ENCODE data around the gene ATP1A4. TPM values are rescaled to one million over a fixed set of nuclear protein-coding genes. Genes with fewer than 3 reads are reported as not detected.

ATP1A4 gene
- total and polyA plus RNA-seq, 4 donors: not detected

DNA sequence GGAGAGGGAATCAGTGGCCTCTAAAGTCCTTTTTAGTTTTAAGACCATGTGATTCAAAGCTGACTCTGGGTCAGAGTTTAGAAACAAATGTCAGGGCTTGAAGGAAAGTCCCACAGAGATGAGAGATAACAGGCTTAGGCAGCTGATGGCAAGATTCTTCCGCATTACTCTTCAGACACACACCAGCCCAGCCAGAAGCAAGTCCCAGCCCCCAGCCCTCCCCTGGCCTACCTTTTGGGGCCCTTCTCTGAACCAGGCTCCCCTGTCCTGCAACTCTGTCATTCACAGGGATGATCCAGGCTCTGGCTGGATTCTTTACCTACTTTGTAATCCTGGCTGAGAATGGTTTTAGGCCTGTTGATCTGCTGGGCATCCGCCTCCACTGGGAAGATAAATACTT lies 25.8 kb downstream of the ATP1A4 start (continued):
- TF ChIP-seq, protein P1, sequence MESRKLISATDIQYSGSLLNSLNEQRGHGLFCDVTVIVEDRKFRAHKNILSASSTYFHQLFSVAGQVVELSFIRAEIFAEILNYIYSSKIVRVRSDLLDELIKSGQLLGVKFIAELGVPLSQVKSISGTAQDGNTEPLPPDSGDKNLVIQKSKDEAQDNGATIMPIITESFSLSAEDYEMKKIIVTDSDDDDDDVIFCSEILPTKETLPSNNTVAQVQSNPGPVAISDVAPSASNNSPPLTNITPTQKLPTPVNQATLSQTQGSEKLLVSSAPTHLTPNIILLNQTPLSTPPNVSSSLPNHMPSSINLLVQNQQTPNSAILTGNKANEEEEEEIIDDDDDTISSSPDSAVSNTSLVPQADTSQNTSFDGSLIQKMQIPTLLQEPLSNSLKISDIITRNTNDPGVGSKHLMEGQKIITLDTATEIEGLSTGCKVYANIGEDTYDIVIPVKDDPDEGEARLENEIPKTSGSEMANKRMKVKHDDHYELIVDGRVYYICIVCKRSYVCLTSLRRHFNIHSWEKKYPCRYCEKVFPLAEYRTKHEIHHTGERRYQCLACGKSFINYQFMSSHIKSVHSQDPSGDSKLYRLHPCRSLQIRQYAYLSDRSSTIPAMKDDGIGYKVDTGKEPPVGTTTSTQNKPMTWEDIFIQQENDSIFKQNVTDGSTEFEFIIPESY (IDR thresholded peaks at IDR 0.05): no peak
- no peak for TF ChIP-seq CTCF (IDR thresholded peaks at IDR 0.05; ENCODE audit: low read depth, low read length, missing input control)
- TF ChIP-seq GABPA (IDR thresholded peaks at IDR 0.05 in 1 of 2, conservative IDR thresholded peaks at IDR 0.05 in 1 of 2): no peak

DNA sequence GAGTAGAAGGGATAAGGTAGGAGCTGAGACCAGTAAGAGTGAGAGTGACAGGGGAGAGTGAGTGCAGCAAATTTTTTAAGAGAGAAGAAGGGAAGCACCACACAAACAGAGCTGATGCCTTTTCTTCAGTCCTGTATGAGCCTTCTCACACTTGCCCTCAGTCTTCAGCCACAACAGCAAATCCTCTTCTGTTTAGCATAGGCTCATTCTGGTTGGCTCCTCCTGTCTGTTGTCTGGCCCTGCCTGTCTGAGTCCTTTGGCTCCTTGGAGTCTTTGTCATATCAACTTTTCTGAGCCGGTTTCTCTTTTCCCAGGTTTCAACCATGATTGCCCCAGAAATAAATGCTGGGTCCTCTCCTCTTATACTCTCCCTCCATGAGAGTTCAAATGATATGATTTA lies 26.3 kb downstream of the ATP1A4 start:
- TF ChIP-seq HNF4G (IDR thresholded peaks at IDR 0.05): no peak
- no peak for TF ChIP-seq JUND (IDR thresholded peaks at IDR 0.05)
- TF ChIP-seq, protein P1 (IDR thresholded peaks at IDR 0.05): no peak
- no peak for TF ChIP-seq SP1 (IDR thresholded peaks at IDR 0.05)
- TF ChIP-seq EGR1 (IDR thresholded peaks at IDR 0.05; ENCODE audit: low read depth in 2 of 2): no peak
- no peak for TF ChIP-seq GABPA (IDR thresholded peaks at IDR 0.05 in 1 of 2, conservative IDR thresholded peaks at IDR 0.05 in 1 of 2)
- no peak overlapping the region for H3K4me3 ChIP-seq (ENCODE audit: low read depth in 1 of 3, low read length in 3 of 3)
- H3K36me3 ChIP-seq (ENCODE audit: control insufficient read depth in 4 of 4, insufficient read depth in 3 of 4, low read depth in 1 of 4, low read length in 3 of 4): no peaks in the 10 kb centered on the region
- DNase-seq (ENCODE audit: low spot score): no peak
- no peak overlapping the region for H3K27ac ChIP-seq (ENCODE audit: low read depth in 1 of 2, low read length in 2 of 2)
- H3K9me3 ChIP-seq (ENCODE audit: control insufficient read depth in 4 of 4, low read length in 3 of 4): no peaks in the 10 kb centered on the region
- peaks cover 0 to 2% (median 0%) of the 10 kb centered on the region in 4 donors for H3K27me3 ChIP-seq (ENCODE audit: control insufficient read depth in 4 of 4, insufficient read depth in 4 of 4, low read length in 3 of 4)
- 88% methylated on average over 1 of the region's 1 CpG for WGBS
- no peak overlapping the region for H3K9ac ChIP-seq (ENCODE audit: low read depth in 1 of 2, low read length in 2 of 2)
- H3K4me1 ChIP-seq (ENCODE audit: control insufficient read depth in 4 of 4, insufficient read depth in 4 of 4, low read length in 3 of 4): no peaks in the 10 kb centered on the region

DNA sequence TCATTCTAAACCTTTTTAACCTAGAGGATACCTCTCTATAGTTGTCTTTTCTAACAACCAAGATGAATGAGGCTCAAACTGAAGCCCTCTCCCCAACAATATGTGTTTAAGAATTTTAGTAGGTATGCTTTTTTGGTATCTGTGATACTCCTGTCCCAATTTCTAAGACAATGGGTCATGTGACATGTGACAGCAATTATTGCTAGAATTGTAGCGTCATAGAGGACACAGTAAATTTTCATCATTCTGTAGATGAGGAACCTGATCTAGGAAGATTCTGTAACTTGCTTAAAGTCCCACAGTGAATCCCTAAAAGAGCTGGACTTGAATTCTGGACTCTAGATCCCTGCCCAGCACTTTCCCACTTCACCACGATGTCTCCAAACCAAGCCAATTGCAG lies 27.3 kb downstream of the ATP1A4 start:
- Histone ChIP-seq H3K27ac (ENCODE audit: low read depth in 1 of 2, low read length in 2 of 2) (no peak overlapping the region), H3K9ac (ENCODE audit: low read depth in 1 of 2, low read length in 2 of 2) (no peak overlapping the region), H3K36me3 (ENCODE audit: control insufficient read depth in 4 of 4, insufficient read depth in 3 of 4, low read depth in 1 of 4, low read length in 3 of 4) (no peaks in the 10 kb centered on the region), H3K9me3 (ENCODE audit: control insufficient read depth in 4 of 4, low read length in 3 of 4) (no peaks in the 10 kb centered on the region), H3K4me1 (ENCODE audit: control insufficient read depth in 4 of 4, insufficient read depth in 4 of 4, low read length in 3 of 4) (no peaks in the 10 kb centered on the region), H3K27me3 (ENCODE audit: control insufficient read depth in 4 of 4, insufficient read depth in 4 of 4, low read length in 3 of 4) (no peaks in the 10 kb centered on the region), H3K4me3 (ENCODE audit: low read depth in 1 of 3, low read length in 3 of 3) (no peak overlapping the region)
- 90% methylated on average over 2 of the region's 2 CpGs for WGBS
- no peak for DNase-seq (ENCODE audit: low spot score)
- TF ChIP-seq TAF1 (conservative IDR thresholded peaks at IDR 0.05) (no peak), FOXA1 (IDR thresholded peaks at IDR 0.05) (no peak), GABPA (IDR thresholded peaks at IDR 0.05 in 1 of 2, conservative IDR thresholded peaks at IDR 0.05 in 1 of 2) (no peak), CTCF (IDR thresholded peaks at IDR 0.05; ENCODE audit: low read depth, low read length, missing input control) (no peak), HNF4A (conservative IDR thresholded peaks at IDR 0.05) (no peak), RXRA (IDR thresholded peaks at IDR 0.05) (no peak), YY1 (IDR thresholded peaks at IDR 0.05) (no peak), FOXA2 (IDR thresholded peaks at IDR 0.05) (no peak), MAX (IDR thresholded peaks at IDR 0.05) (no peak), JUND (IDR thresholded peaks at IDR 0.05) (no peak), SP1 (IDR thresholded peaks at IDR 0.05) (no peak)
- TF ChIP-seq, protein P2, sequence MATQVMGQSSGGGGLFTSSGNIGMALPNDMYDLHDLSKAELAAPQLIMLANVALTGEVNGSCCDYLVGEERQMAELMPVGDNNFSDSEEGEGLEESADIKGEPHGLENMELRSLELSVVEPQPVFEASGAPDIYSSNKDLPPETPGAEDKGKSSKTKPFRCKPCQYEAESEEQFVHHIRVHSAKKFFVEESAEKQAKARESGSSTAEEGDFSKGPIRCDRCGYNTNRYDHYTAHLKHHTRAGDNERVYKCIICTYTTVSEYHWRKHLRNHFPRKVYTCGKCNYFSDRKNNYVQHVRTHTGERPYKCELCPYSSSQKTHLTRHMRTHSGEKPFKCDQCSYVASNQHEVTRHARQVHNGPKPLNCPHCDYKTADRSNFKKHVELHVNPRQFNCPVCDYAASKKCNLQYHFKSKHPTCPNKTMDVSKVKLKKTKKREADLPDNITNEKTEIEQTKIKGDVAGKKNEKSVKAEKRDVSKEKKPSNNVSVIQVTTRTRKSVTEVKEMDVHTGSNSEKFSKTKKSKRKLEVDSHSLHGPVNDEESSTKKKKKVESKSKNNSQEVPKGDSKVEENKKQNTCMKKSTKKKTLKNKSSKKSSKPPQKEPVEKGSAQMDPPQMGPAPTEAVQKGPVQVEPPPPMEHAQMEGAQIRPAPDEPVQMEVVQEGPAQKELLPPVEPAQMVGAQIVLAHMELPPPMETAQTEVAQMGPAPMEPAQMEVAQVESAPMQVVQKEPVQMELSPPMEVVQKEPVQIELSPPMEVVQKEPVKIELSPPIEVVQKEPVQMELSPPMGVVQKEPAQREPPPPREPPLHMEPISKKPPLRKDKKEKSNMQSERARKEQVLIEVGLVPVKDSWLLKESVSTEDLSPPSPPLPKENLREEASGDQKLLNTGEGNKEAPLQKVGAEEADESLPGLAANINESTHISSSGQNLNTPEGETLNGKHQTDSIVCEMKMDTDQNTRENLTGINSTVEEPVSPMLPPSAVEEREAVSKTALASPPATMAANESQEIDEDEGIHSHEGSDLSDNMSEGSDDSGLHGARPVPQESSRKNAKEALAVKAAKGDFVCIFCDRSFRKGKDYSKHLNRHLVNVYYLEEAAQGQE (IDR thresholded peaks at IDR 0.05): no peak
- TF ChIP-seq, protein P1 (IDR thresholded peaks at IDR 0.05): no peak
